H1 (cell line): ENCODE data around the gene SIT1. TPM values are rescaled to one million over a fixed set of nuclear protein-coding genes. Genes with fewer than 3 reads are reported as not detected.

Experiments used
- CTCF ChIA-PET: fragments of 300-600 bp; sonication (Branson Sonifier 250); formaldehyde crosslinking; loops from one replicate; lab custom pipeline; 2021; ENCODE audit not compliant: partially characterized antibody; lab: Charles Lee
- POLR2A ChIA-PET: fragments of 300-600 bp; sonication (Branson Sonifier 250); formaldehyde crosslinking; loops from one replicate; lab custom pipeline; 2021; ENCODE audit warnings: inconsistent platforms; ENCODE audit not compliant: partially characterized antibody; lab: Charles Lee
- DNase-seq, 2 experiments: peaks; one replicate each; pipeline versions ENCODE4 v3.0.0 to v3.0.0-alpha.2; 2010 to 2022; ENCODE audit warnings: low spot score in 2 of 2, low read depth in 1 of 2, mixed read lengths in 1 of 2
- FAIRE-seq: peaks from 2 replicates; lab custom pipeline; 2011; peaks lifted over from hg19 to GRCh38; lab: Jason Lieb, UNC
- H2AFZ ChIP-seq: 2 replicates; pipeline ENCODE4 v1.8.1; 2012; ENCODE audit warnings: low read length, inconsistent platforms
- H2AK5ac ChIP-seq: 2 replicates; pipeline ENCODE4 v1.6.1; 2013; ENCODE audit warnings: low read depth, low read length
- H2BK120ac ChIP-seq: replicated peaks from 2 replicates; pipeline ENCODE3; 2013; ENCODE audit warnings: low read depth, low read length, inconsistent platforms
- H2BK12ac ChIP-seq: 2 replicates; pipeline ENCODE4 v1.6.1; 2013; ENCODE audit warnings: low read depth, low read length
- H2BK15ac ChIP-seq: 2 replicates; pipeline ENCODE4 v1.6.1; 2013; ENCODE audit warnings: low read length
- H2BK20ac ChIP-seq: 2 replicates; pipeline ENCODE4 v1.6.1; 2013; ENCODE audit warnings: low read length
- H2BK5ac ChIP-seq: 2 replicates; pipeline ENCODE4 v1.6.1; 2013; ENCODE audit warnings: low read depth, low read length
- H3K14ac ChIP-seq: 2 replicates; pipeline ENCODE4 v1.6.1; 2013; ENCODE audit warnings: inconsistent platforms; ENCODE audit not compliant: insufficient read length
- H3K18ac ChIP-seq: 2 replicates; pipeline ENCODE4 v1.6.1; 2013; ENCODE audit warnings: low read length; ENCODE audit errors: extremely low read depth
- H3K23ac ChIP-seq: 2 replicates; pipeline ENCODE4 v1.6.1; 2013; ENCODE audit warnings: inconsistent platforms; ENCODE audit not compliant: insufficient read length
- H3K23me2 ChIP-seq: 2 replicates; pipeline ENCODE4 v1.6.1; 2013; ENCODE audit warnings: low read depth, low read length
- H3K27ac ChIP-seq: 2 replicates; pipeline ENCODE4 v1.6.1; 2011; ENCODE audit warnings: low read depth, low read length, inconsistent platforms
- H3K27me3 ChIP-seq, 4 experiments: replicated peaks in 1 of 4; 1 replicate in 1 of 4; 2 replicates in 3 of 4; pipeline versions ENCODE4 v1.6.1 to v1.8.1; 2011 to 2013; ENCODE audit warnings: low read length in 3 of 4, mild to moderate bottlenecking in 3 of 4, inconsistent platforms in 2 of 4, mixed read lengths in 2 of 4, moderate library complexity in 1 of 4; ENCODE audit not compliant: control insufficient read depth in 3 of 4, insufficient read depth in 3 of 4; ENCODE audit errors: extremely low read depth in 1 of 4
- H3K36me3 ChIP-seq, 4 experiments: 2 replicates each; pipeline versions ENCODE4 v1.6.1 to v1.8.1; 2011 to 2013; ENCODE audit warnings: mild to moderate bottlenecking in 4 of 4, low read length in 3 of 4, moderate library complexity in 2 of 4, control low read depth in 1 of 4, inconsistent platforms in 1 of 4; ENCODE audit not compliant: insufficient read depth in 4 of 4, control insufficient read depth in 2 of 4
- H3K4ac ChIP-seq: replicated peaks from 2 replicates; pipeline ENCODE3; 2013; ENCODE audit warnings: low read length, low read depth, mixed read lengths, inconsistent platforms; ENCODE audit not compliant: insufficient read length
- H3K4me1 ChIP-seq, 4 experiments: replicated peaks in 1 of 4; 1 replicate in 1 of 4; 2 replicates in 3 of 4; pipeline versions ENCODE4 v1.6.1 to v1.8.1; 2011 to 2013; ENCODE audit warnings: low read length in 3 of 4, inconsistent platforms in 2 of 4, mixed read lengths in 1 of 4; ENCODE audit not compliant: insufficient read depth in 4 of 4, control insufficient read depth in 3 of 4
- H3K4me2 ChIP-seq, 2 experiments: 2 replicates each; pipeline versions ENCODE4 v1.6.1 to v1.8.1; 2011 to 2013; ENCODE audit warnings: low read depth in 2 of 2, low read length in 2 of 2, control low read depth in 1 of 2, inconsistent platforms in 1 of 2, mild to moderate bottlenecking in 1 of 2; ENCODE audit not compliant: insufficient read depth in 1 of 2
- H3K4me3 ChIP-seq, 4 experiments: fragments of 200-600, 300-600 bp in 1 of 4; sonication (generic), shearing (Covaris generic), sonication (Bioruptor Twin) in 1 of 4; 2 replicates each; pipeline versions ENCODE4 v1.5.1 to v1.8.1; 2011 to 2016; ENCODE audit warnings: low read length in 4 of 4, low read depth in 3 of 4, control low read depth in 2 of 4, inconsistent platforms in 2 of 4, mild to moderate bottlenecking in 2 of 4, mixed read lengths in 1 of 4, moderate library complexity in 1 of 4; ENCODE audit not compliant: insufficient read depth in 2 of 4; ENCODE audit errors: extremely low read depth in 1 of 4
- H3K56ac ChIP-seq: replicated peaks from 2 replicates; pipeline ENCODE3; 2013; ENCODE audit warnings: low read depth, mild to moderate bottlenecking, mixed read lengths, low read length, inconsistent platforms; ENCODE audit not compliant: insufficient read length
- H3K79me1 ChIP-seq: 2 replicates; pipeline ENCODE4 v1.6.1; 2013; ENCODE audit warnings: low read depth, low read length, control low read depth
- H3K79me2 ChIP-seq, 2 experiments: 2 replicates each; pipeline versions ENCODE4 v1.6.1 to v1.8.1; 2012 to 2013; ENCODE audit warnings: low read length in 2 of 2, mild to moderate bottlenecking in 2 of 2, inconsistent platforms in 1 of 2; ENCODE audit not compliant: insufficient read depth in 2 of 2, control insufficient read depth in 1 of 2
- H3K9ac ChIP-seq, 4 experiments: replicated peaks in 1 of 4; 1 replicate in 1 of 4; 2 replicates in 3 of 4; pipeline versions ENCODE4 v1.6.1 to v1.8.1; 2011 to 2013; ENCODE audit warnings: low read depth in 3 of 4, low read length in 3 of 4, control low read depth in 2 of 4, mild to moderate bottlenecking in 2 of 4, moderate library complexity in 2 of 4, inconsistent platforms in 1 of 4; ENCODE audit errors: extremely low read depth in 1 of 4
- H3K9me3 ChIP-seq, 2 experiments: 2 replicates each; pipeline versions ENCODE4 v1.6.1 to v1.8.1; 2012 to 2013; ENCODE audit warnings: mild to moderate bottlenecking in 2 of 2, moderate library complexity in 2 of 2, control low read depth in 1 of 2, inconsistent platforms in 1 of 2, low read depth in 1 of 2, low read length in 1 of 2, mixed read lengths in 1 of 2; ENCODE audit not compliant: insufficient read depth in 2 of 2
- H4K20me1 ChIP-seq, 2 experiments: replicated peaks in 1 of 2; 2 replicates each; pipeline versions ENCODE3 to v1.8.1; 2011 to 2013; ENCODE audit warnings: inconsistent platforms in 2 of 2, low read length in 2 of 2, mild to moderate bottlenecking in 1 of 2; ENCODE audit not compliant: insufficient read depth in 2 of 2, control insufficient read depth in 1 of 2
- H4K5ac ChIP-seq: 2 replicates; pipeline ENCODE4 v1.6.1; 2013; ENCODE audit warnings: low read length, low read depth, mixed read lengths, inconsistent platforms; ENCODE audit not compliant: insufficient read length
- H4K8ac ChIP-seq: 2 replicates; pipeline ENCODE4 v1.8.0; 2013; ENCODE audit warnings: mild to moderate bottlenecking, moderate library complexity, low read length, inconsistent platforms; ENCODE audit not compliant: insufficient read depth; ENCODE audit errors: extremely low read depth
- H4K91ac ChIP-seq: replicated peaks from 2 replicates; pipeline ENCODE3; 2013; ENCODE audit warnings: low read length, mixed read lengths, inconsistent platforms; ENCODE audit not compliant: insufficient read length
- POLR2A ChIP-seq, 2 experiments: IDR thresholded peaks; 1 replicate in 1 of 2; 2 replicates in 1 of 2; pipeline ENCODE4 v1.6.1; 2011; ENCODE audit warnings: low read depth in 2 of 2, low read length in 2 of 2, mild to moderate bottlenecking in 2 of 2; ENCODE audit errors: control extremely low read depth in 1 of 2
- WGBS, 2 experiments: shearing (Covaris generic) in 1 of 2; methylation state at CpG; one replicate each; pipeline versions ENCODE4 v1.1.6 to v1.1.7; 2013 to 2015; ENCODE audit warnings: low lambda C conversion rate in 2 of 2, mixed read lengths in 2 of 2, inconsistent platforms in 1 of 2, low coverage in 1 of 2, missing lambda C conversion rate in 1 of 2; ENCODE audit not compliant: insufficient replicate concordance in 2 of 2, insufficient coverage in 1 of 2, insufficient read length in 1 of 2; ENCODE audit errors: extremely low coverage in 1 of 2, missing lambda C conversion rate in 1 of 2; 5-methylcytosine and 5-hydroxymethylcytosine counted together
- polyA plus RNA-seq, 7 experiments: library from polyadenylated mRNA; depleted of rRNA in 3 of 7; stranded (reverse) in 5 of 7; unstranded in 2 of 7; fragments of >200 nt in 5 of 7; fragments of 200-250 nt in 2 of 7; gene quantifications; 1 replicate in 5 of 7; 2 replicates in 1 of 7; 4 replicates in 1 of 7; pipeline versions ENCODE4 v1.2.1 to v1.2.3, GENCODE V29; 2011 to 2013; ENCODE audit warnings: missing spikeins in 2 of 7, mixed read lengths in 2 of 7
- total RNA-seq: library from RNA; stranded (reverse); fragmentation: NEBNext Ultra II Directional; extraction: Animal tissue kit (Norgen Biotek cat#: 25700); gene quantifications from 2 replicates; pipeline ENCODE4 v1.2.1, GENCODE V29; 2021
- TF ChIP-seq, protein P1 (sequence below), 3 experiments: IDR thresholded peaks; 1 replicate in 2 of 3; 2 replicates in 1 of 3; pipeline versions ENCODE4 v1.5.1 to v1.6.1; 2011; ENCODE audit warnings: low read length in 3 of 3, mild to moderate bottlenecking in 3 of 3, inconsistent platforms in 2 of 3, low read depth in 1 of 3, moderate library complexity in 1 of 3; ENCODE audit not compliant: insufficient read depth in 1 of 3; ENCODE audit errors: control extremely low read depth in 1 of 3

The SIT1 gene
- total and polyA plus RNA-seq, 2 of the 8 experiments (the other 6 are each of a cell fraction or from before 2014, with no cell fraction given) = 8.2 to 12.8 TPM

DNA sequence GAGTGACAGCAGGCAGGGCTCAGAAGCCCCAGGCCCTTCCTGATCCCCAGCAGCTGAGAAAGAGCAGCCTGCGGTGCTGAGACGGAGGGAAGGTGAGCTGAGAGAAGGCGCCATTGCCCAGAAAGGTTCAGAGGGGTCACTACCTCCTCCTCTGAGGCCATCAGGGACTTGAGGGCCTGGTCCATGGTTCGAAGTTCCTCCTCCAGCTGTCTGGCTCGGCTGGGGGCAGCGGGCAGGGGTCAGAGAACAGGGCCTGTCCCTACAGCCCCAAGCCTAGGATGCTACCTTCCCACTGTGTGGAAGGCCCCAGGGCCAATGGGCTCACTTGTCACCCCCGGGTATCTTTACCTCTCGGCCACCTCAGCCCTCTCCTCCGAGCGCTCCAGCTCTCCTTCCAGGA, 34.2 kb upstream of the SIT1 start:
- H3K9ac ChIP-seq = no peak overlapping the region
- FAIRE-seq = no peak
- peaks cover 2% of the 10 kb centered on the region; the same call in 1 of the 2 replicates for H3K79me1 ChIP-seq
- H4K8ac ChIP-seq = no peak overlapping the region
- H3K23me2 ChIP-seq = peaks cover 5% of the 10 kb centered on the region; the same call in 1 of the 2 replicates
- peaks cover 0 to 21% of the 10 kb centered on the region in 2 experiments; a peak in 2 of 4 replicates for H3K79me2 ChIP-seq
- H3K4ac ChIP-seq = no peak overlapping the region
- WGBS, 2 experiments = 91% methylated on average over 10 of the region's 10 CpGs; no CpG with 5 or more reads in 1 of the 2 experiments
- CTCF ChIA-PET = interaction anchor here (0.6 to 3.5 kb wide), 5 partner anchors 10 to 41 kb away, joined by 3 to 25 read pairs (median 7); no protein-coding TSS in a partner anchor
- no peak overlapping the region for H4K91ac ChIP-seq
- no peak overlapping the region for H2BK15ac ChIP-seq
- H3K36me3 ChIP-seq = peaks cover 14 to 46% (median 33%) of the 10 kb centered on the region in 4 experiments
- no peaks in the 10 kb centered on the region for H3K27me3 ChIP-seq
- H2BK20ac ChIP-seq = no peak overlapping the region
- H2BK5ac ChIP-seq = no peak overlapping the region
- H3K56ac ChIP-seq = no peak overlapping the region
- H2AFZ ChIP-seq = no peak overlapping the region
- peaks cover 6 to 22% (median 10%) of the 10 kb centered on the region in 4 experiments; a peak in 6 of 7 replicates for H3K4me1 ChIP-seq
- H4K20me1 ChIP-seq = peaks cover 10 to 12% of the 10 kb centered on the region in 2 experiments
- H3K27ac ChIP-seq = no peak overlapping the region
- no peak overlapping the region for H3K14ac ChIP-seq
- H3K23ac ChIP-seq = no peak overlapping the region
- no peak overlapping the region for H3K18ac ChIP-seq
- no peak overlapping the region for H2BK12ac ChIP-seq
- no peak overlapping the region for H3K4me2 ChIP-seq
- no peaks in the 10 kb centered on the region for H3K9me3 ChIP-seq
- no peak overlapping the region for H4K5ac ChIP-seq
- no peak overlapping the region for H2BK120ac ChIP-seq
- POLR2A ChIA-PET = interaction anchor here (0.8 to 8.4 kb wide), 8 partner anchors 9 to 41 kb away, joined by 3 to 55 read pairs (median 6); partner anchors contain the start of genes ARHGEF39, CCDC107 and RMRP
- no peak for DNase-seq
- no peak overlapping the region for H2AK5ac ChIP-seq
- TF ChIP-seq POLR2A (IDR thresholded peaks at IDR 0.05; ENCODE audit: control extremely low read depth in 1 of 2, low read depth in 2 of 2, low read length in 2 of 2) = 0 out of 3 replicates have a peak, but pooled peaks of 1 of the 2 experiments have one; percentile 20
- TF ChIP-seq, protein P1, sequence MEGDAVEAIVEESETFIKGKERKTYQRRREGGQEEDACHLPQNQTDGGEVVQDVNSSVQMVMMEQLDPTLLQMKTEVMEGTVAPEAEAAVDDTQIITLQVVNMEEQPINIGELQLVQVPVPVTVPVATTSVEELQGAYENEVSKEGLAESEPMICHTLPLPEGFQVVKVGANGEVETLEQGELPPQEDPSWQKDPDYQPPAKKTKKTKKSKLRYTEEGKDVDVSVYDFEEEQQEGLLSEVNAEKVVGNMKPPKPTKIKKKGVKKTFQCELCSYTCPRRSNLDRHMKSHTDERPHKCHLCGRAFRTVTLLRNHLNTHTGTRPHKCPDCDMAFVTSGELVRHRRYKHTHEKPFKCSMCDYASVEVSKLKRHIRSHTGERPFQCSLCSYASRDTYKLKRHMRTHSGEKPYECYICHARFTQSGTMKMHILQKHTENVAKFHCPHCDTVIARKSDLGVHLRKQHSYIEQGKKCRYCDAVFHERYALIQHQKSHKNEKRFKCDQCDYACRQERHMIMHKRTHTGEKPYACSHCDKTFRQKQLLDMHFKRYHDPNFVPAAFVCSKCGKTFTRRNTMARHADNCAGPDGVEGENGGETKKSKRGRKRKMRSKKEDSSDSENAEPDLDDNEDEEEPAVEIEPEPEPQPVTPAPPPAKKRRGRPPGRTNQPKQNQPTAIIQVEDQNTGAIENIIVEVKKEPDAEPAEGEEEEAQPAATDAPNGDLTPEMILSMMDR (IDR thresholded peaks at IDR 0.05; ENCODE audit: control extremely low read depth in 1 of 3, insufficient read depth in 1 of 3, low read depth in 1 of 3, low read length in 3 of 3) = no peak
- TF ChIP-seq, all 59 proteins: peak for 1
- H3K4me3 ChIP-seq = no peak overlapping the region
